ENCODE data around the gene MBD2.
"Not testable (repeated sequence)": the region's sequence is repeated elsewhere in the genome, so short reads cannot be mapped to it uniquely, and the experiment has no call there.

MBD2 gene

DNA sequence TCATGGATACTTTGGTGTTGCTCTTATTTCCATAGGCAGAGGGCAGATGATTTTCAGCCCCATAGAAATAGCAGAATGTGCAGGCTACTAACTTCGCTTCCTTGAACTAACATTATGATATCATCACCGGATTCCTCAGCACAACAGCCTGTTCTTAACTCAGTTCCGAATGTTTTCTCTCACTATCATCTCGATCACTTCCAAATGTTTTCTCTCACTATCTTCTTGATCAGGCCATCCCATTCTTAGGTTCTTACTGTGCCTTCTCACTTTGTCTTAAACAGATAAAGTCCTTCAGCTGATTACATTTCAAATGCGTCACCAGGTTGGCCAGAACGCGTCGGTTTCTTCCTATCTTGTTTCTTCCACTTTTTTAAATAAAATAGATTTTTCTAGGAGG is 11.4 kb upstream of the MBD2 start:
- no peak for DNase-seq (ENCODE audit: low read depth in 2 of 2)

DNA sequence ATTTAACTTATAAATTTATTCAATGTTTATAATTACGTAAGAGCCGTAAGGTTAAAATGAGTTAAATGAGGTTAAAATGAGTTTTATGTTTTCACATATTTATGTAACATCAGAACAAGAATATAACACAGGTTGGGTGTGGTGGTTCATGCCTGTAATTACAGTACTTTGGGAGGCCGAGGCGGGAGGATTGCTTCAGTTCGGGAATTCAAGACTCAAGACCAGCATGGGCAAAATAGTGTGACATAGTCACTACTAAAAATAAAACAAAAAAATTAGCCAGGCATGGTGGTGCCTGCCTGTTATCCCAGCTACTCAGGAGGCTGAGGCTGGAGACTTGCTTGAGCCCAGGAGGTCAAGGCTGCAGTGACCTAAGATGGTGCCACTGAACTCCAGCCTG is 9.3 kb upstream of the MBD2 start:
- no peak for DNase-seq (ENCODE audit: low read depth in 2 of 2)

DNA sequence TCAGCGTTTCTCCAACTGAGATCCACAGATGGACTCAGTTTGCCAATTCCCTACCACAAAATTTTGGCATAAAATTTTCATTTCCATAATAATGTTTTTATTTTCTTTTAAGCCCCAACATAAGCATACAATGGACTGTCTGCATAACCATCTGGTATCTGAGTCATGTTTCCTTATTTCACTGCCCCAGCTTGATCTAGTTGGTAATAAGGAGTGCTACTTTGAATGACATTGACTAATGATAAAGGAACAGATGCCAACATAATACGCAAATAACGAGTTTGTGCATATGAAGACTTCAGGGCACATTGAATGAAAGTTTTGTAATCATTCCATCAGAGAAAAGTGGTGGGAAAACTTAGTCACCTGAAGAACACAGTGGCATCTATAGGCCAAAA is 8.8 kb upstream of the MBD2 start:
- no peak for DNase-seq (ENCODE audit: low read depth in 2 of 2)

DNA sequence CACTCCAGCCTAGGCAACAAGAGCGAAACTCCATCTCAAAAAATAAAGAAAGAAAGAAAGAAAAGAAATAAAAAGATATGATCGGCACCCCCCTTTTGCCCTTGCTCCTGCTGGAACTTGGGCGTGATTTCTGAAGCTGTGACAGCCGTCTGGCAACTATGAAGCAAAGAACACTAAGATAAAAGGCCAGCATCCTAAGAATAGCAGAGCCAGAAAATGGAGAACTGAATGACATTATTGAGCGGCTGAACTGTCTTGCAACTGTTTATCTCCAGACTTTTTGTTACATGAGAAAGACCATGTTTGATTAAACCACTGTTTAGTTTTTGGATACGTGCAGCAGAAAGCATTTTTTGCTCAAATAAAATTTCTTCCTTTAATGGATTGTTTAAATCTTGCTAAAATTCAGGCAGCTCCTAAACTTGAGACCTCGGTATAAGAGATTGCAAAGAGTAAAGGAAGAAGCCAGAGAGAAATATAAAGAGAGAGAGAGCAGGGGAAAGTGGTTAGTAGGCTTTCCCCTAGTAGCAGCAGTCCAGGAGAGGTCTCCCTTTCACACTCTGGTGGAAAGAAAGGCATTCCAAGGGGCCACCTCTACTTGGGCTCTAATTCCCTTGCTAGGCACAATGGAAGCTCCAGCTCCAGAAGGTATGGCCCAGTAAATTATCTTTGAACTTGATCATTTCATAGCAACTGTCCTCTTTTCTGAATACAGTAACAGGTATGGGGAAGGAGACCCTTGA is 8.2 kb upstream of the MBD2 start:
- no peak for DNase-seq (ENCODE audit: low read depth in 2 of 2)

DNA sequence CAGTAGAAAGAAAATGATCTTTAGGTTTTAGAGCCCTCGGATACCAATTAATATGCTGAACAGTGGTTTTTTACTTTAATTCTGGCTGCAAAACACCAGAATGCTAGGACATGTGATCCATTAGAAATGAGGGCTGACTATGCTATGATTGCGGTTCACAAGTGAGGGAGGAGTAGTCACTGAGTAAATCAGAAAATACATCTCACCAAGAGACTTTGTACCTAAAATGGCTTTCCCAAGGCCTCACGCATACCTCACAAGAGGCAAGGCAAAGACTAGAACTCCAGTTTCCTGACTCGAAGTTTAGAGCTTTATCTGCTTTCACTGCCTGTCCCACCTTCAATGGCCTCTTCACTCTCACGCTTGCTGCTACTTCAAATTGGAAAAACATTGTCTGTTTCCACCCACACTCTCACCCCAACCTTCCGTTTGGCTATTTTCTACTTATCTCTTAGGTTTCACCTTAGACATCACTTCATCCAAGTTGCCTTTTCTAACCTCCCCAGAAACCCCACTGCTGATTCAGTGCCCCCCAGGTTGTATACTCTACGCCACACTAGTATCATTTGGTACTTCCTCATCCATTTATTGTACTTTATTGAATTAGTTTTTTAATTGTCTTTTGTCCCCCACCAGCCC is 5.1 kb upstream of the MBD2 start:
- no peak for DNase-seq (ENCODE audit: low read depth in 2 of 2)

DNA sequence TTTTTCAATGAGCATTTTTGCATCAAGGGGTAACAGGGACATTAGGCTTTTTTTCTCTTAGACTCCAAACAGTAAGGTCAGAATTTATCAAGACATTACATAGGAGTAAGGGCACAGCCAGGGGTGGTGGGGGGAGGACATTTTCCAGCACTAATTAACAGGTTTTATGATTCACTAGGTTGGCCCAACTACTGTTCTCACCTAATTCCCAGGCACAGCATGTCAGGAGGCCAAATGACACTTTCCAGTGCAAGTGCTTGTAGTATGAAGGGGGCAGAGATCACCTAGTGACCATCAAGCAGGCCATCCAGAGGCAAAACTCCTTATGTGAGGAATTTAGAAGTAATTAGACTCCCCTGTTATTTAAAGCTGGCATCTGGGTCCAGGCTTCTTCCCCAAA is 3.9 kb upstream of the MBD2 start:
- no peak for DNase-seq (ENCODE audit: low read depth in 2 of 2)

DNA sequence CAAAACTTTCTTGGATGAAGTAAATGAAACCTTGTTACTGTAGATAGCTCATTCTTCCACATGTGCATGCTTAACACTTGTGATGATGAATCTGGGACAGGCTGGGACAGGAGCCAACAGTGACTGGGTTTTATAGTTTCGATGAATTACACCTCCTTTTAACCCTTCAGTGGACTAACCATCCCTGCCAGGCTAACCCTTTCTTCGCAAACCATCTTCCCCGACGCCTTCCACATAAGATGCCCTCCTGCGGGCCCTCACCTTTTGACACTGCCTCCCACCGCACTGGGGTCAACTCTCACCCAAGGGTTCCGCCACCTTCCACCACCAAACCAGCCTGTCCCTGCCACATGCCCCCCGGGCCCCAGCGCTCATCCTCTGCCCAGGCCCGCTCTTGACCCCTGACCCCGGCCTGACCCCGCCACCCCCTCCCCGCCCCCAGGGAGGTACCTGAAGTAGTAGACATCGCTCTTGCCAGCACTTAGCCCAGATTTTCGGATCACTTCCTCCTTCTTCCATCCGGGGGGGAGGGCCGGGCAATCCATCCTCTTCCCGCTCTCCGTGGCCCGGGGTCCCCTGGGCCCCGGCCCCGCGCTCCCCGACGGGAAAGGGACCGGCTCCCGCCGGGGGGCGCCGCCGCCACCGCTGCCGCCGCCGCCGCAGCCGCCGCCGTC is 764 bp downstream of the MBD2 start:
- peak; percentile 33 to 38 for DNase-seq (ENCODE audit: low read depth in 2 of 2)

DNA sequence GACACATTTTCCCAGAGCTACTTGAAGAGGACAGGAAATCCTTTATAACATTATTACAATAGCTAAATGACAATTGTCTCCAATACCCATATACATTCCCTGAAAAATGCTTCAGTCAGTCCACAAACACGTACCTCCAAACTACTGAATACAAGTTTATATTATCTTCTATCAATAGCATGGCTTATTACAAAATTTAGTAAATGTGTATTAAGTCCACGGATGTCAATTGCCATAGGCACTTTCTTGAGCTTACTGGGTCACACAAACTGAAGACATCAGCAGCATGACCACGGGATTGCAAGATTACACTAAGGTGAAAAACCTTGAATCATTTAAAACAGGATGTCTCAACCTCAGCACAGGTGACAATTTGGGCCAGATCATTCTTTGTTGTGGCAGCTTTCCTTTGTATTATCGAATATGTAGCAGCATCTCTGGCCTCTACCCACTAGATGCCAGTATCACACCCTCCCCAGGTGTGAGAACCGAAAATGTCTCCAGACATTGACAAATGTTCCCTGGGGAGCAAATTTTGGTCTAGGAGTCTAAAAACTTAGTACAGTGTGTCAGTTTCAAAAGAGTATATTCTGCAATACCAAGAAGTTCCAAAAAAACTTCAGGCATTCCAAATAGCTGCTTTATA is 1.4 kb downstream of the MBD2 start:
- DNase-seq (ENCODE audit: low read depth in 2 of 2) = no peak

DNA sequence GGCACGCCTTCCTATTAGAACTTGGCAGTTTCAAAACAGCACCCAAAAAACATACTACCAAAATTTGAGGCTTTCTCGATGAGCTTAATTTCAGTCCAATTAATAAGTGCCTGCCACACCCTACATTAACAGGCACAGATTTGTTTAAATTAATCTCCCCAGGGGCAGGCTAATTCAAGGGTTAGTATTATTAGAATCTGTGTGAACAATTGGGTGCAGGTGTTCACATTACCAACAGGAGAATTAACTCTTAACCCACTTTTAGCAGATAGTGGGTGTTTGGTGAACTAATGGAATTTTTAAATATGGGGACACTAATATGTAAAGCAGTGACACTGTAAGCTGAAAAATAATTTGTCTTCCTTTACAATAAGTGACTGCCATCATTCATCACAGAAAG is 4.1 kb downstream of the MBD2 start:
- DNase-seq (ENCODE audit: low read depth in 2 of 2) = no peak

DNA sequence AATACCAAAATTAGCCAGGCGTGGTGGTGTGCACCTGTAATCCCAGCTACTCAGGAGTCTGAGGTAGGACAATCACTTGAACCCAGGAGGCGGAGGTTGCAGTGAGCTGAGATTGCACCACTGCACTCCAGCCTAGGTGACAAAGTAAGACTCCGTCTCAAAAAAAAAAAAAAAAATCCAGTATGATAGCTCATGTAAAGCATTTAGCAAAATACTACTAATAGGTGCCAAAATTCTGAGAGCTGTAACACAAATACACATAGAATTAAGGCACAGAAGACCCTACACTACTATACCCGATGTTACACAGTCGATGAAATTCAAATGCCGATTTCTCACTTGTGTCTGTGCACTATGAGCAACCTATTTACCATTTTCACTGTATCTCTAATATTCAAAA is 5.7 kb downstream of the MBD2 start:
- DNase-seq (ENCODE audit: low read depth in 2 of 2) = not testable (repeated sequence)

DNA sequence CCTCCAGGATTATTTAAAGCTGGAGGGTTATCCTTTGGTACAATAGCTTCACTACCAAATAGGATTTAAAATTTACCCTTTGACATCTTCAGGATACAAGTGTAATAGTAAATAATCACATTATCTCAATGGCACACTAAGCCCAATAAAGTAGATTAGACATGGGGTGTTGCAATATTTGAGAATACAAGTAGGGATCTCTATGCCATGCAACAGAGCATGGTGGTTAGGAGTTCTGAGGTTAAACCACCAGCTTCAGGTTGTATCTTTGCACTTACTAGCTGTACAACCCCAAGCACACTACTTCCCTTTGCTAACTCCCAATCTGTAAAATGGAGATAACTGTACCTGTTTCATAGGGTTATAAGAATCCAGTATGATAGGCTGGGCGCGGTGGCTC is 6.2 kb downstream of the MBD2 start:
- no peak for DNase-seq (ENCODE audit: low read depth in 2 of 2)

DNA sequence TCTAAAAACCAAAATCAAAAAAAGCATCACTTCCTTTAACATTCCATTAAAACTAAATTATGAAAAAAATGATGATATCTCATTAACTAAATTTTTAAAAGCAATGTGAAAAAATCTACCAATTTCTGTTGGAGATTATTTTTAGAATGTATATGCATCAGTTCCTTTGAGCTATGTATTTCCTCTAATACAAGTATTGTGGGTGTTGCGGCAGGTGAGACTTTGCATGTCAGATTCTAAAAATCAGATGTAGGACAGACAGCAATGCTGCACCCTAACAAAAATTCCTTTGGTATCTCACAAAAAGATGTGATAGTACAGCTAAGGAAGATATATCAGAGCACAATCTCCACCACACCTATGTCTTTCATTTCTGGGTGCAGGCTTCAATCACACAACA is 6.8 kb downstream of the MBD2 start:
- no peak for DNase-seq (ENCODE audit: low read depth in 2 of 2)

DNA sequence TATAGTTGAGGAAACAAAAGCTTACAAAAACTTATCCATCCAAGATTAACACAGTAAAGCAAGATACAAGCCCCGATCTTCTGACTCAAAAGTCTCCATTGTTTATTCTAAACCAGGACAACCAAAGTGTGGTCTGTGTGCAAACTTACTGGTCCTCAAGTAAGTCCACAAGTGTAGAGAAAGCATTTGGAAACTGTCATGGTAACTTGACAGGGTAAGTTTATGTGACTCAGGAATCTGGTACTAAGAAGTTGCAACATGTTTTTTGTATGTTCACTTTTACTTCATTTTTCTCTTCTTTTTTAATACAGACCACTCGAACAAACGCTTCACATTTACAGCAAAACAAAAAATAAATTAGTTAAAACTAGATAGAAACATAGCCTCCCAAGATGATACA is 9.4 kb downstream of the MBD2 start:
- no peak for DNase-seq (ENCODE audit: low read depth in 2 of 2)

DNA sequence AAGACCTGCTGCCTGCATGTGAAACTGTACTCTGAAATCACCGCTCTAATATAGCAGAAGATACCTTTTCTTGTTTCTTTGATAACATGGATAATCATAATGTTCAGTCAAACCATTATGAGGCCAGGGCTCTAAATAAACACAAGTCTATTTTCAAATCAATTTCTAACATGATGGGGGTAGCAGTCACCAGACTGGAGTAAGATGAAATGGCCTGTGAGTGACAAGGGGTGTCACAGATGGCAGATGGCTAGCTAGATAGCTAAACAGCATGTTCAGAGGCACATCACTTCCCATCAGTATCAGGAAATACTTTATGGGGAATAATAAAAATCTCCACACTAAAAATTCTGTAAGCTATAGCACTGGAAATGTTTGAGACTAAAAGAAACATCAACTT is 14.0 kb downstream of the MBD2 start:
- DNase-seq (ENCODE audit: low read depth in 2 of 2) = no peak

DNA sequence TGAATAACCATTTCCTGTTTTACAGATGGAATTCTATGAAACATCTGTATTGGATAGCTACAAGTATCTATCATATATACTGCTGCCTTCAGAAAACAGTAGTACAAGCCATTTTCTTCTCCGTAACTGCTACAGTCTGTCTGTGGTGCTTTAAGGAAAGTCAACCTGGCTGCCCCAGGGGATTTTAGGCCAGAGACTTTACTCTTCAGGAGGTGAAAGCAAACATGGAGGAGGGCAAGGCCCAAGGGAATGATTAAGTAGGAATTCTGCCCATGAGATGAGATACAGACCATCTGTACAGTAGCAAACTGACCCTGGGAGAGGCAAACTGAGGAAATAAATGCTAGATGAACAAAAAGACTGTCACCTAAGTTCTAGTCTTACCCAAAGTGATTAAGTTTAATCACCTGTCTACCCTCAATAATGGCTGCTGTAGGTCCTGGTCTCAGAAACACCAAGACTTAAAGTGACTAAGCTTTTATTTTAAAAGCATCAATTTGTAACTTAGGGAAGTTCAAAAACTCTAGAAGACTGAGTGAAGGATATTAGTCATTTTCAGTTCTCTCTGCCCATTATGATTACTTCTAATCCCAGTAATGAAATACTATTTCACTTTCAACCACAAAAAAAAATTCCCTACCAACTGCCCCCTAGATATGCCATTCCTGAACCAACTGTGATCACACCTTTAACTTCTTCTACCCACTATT is 14.8 kb downstream of the MBD2 start:
- DNase-seq (ENCODE audit: low read depth in 2 of 2) = no peak

DNA sequence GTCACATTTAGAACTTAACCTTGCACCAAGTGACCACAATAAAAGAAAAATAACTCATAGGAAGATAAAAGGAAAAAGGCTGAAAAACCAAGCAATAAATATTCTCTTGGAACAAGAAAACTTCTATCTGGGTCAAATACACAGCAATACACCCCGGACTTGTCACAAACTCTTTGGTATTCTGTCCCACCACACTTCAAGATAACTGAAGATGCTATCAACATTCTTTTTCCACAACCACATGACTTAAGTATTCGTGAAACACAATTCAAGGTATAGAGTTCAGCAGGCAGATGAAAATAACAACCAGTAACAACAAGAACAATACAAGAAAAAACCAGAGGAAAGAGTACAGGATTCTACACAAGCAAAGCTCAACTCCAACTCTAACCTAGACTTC is 18.0 kb downstream of the MBD2 start:
- DNase-seq (ENCODE audit: low read depth in 2 of 2) = no peak

DNA sequence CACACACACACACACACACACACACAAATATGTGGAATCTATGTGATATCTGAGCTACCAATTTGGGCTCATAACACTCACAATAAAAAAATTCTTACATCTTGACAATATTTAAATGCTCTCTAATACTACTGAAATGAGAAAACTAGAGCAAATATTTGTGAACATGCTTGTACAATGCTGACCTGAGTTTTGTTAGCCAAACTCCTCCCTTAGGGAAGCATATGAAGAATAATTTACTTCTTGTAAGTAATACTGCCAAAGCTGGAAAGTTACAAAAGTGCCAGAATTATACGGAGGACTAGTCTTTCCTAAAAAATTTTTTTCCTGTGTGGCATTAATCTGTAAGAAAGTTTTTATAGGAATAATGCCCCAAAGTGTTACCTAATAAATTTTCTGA is 18.5 kb downstream of the MBD2 start:
- no peak for DNase-seq (ENCODE audit: low read depth in 2 of 2)

DNA sequence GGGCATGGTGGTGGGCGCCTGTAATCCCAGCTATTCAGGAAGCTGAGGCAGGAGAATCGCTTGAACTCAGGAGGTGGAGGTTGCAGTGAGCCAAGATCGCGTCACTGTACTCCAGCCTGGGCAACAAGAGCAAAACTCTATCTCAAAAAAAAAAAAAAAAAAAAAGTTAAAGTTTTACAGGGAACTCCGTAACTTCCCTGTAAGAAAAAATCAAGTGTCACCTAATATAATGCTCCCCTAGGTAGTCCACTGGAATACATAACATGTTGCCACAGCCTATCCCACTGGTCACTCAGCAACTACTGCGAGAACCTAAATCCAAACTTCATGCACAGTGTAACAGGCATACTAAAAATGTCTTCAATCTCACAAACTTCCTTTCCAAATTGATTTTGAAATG is 19.0 kb downstream of the MBD2 start:
- not testable (repeated sequence) for DNase-seq (ENCODE audit: low read depth in 2 of 2)

DNA sequence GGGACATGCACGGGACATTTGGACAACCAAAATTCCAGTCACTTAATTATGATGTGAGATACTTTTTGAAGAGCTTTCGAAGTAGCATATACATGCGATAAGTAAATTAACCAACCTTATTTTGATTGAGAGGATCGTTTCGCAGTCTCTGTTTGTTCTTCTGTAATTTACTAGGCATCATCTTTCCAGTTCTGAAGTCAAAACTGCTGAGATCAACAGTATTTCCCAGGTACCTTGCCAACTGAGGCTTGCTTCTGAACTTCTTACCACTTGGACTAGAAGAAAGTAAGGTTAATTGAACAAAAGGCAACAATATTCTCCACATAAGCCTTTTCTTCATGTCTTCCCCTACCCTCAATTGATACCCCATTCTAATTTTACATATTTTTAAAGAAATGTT is 19.6 kb downstream of the MBD2 start:
- no peak for DNase-seq (ENCODE audit: low read depth in 2 of 2)

DNA sequence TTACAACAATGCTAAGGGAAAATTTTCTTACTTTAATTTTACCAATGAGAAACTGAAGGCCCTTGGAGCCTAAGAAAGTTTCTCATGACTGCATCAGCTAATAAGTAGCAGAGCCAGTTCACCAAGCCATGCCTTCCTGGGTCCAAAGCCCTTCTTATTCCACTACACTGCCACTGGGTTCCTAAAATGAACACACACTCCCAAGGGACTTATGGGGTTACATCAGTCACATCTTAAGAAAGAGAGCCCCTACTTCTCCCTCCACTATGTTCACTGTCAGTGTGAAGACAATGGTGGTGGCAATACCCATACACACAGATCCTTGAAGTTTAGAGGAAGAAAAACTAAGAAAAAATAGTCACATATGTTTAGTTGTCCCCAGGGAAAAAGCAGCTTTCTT is 20.6 kb downstream of the MBD2 start:
- no peak for DNase-seq (ENCODE audit: low read depth in 2 of 2)

DNA sequence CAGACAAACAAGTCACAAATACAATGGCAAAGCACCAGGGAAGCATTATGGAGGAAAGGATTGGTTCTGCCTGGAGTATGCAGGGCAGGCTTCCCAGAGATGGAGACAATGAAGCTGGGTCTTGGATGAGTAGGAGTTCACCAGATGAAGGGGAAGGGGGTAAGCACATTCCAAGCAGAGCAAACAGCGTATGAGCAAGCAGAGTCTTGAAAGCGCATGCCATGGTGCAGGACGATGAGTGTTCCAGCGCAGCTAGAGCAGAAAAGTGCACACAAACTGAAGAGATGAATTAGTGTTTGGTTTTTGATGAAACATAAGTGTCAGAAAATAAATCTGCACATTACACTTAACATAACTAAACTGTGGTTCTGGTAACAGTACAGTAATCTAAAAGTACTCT is 21.6 kb downstream of the MBD2 start:
- DNase-seq (ENCODE audit: low read depth in 2 of 2) = no peak

DNA sequence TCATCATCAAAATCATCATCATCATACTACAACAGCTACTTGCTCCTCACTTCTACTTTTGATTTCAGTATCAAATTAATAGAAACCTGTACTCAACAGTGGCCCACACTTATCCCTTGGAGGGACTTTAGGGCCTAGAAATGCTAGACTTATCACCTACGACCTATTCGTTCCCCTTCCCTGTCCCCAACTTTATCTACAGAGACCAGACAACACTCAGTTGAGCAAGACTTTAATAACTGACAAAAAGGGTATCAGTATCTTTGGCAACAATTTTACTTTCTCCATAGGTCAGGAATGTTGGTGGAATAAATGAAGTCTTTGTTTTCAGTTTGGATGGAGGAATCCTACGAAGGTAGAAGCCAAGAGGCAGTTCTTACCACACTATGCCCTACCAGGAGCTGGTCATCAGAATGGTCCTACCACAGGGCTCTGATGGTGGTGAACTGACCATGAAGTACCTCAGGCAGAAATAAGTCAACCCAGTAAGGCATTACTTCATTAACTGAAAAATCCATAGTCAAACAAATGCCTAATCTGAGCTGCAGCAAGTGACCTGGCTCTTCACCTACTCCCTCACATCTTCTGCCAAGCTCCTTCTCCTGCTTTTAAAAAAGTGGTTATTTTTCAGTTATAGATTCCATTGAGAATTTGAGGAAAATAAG is 26.6 kb downstream of the MBD2 start:
- DNase-seq (ENCODE audit: low read depth in 2 of 2) = no peak

Data from activated CD4-positive, alpha-beta T cell treated with anti-CD3 and anti-CD28 coated beads for 24 hours (primary cell).